ENCODE results near the gene TENM4. TPM values are rescaled to one million over a fixed set of nuclear protein-coding genes. Genes with fewer than 3 reads are reported as not detected.
A peak's percentile ranks its signal among the peaks of the same experiment; 100 is the strongest.

Gene TENM4
- total RNA-seq, 2 experiments from 2014 or later = not detected

GRCh38 chr11:79465160-79465559 lies 24.3 kb upstream of the TENM4 start:
- Mint-ChIP-seq H3K9me3 (no peaks in the 10 kb centered on the region), H3K27ac (no peak overlapping the region), H3K36me3 (no peaks in the 10 kb centered on the region), H3K4me3 (no peak overlapping the region), H3K27me3 (peaks cover 6% of the 10 kb centered on the region), H3K4me1 (no peaks in the 10 kb centered on the region)
- DNase-seq = no peak

- Mint-ChIP-seq H3K27ac (no peak overlapping the region), H3K4me3 (no peak overlapping the region), H3K9me3 (no peaks in the 10 kb centered on the region), H3K36me3 (no peaks in the 10 kb centered on the region), H3K27me3 (peaks cover 3% of the 10 kb centered on the region), H3K4me1 (no peaks in the 10 kb centered on the region)
- no peak for DNase-seq
These were observed 21.1 kb upstream of the TENM4 start for GRCh38 chr11:79461666-79462645.

GRCh38 chr11:79461144-79461543 lies 20.3 kb upstream of the TENM4 start:
- H3K9me3 Mint-ChIP-seq = no peaks in the 10 kb centered on the region
- H3K36me3 Mint-ChIP-seq = no peaks in the 10 kb centered on the region
- peaks cover 3% of the 10 kb centered on the region for H3K27me3 Mint-ChIP-seq
- no peak overlapping the region for H3K27ac Mint-ChIP-seq
- no peak overlapping the region for H3K4me3 Mint-ChIP-seq
- no peaks in the 10 kb centered on the region for H3K4me1 Mint-ChIP-seq
- DNase-seq = no peak

- no peak overlapping the region for H3K27ac Mint-ChIP-seq
- peaks cover 9% of the 10 kb centered on the region for H3K27me3 Mint-ChIP-seq
- H3K4me3 Mint-ChIP-seq = no peak overlapping the region
- no peaks in the 10 kb centered on the region for H3K4me1 Mint-ChIP-seq
- DNase-seq = no peak
- no peaks in the 10 kb centered on the region for H3K36me3 Mint-ChIP-seq
- no peaks in the 10 kb centered on the region for H3K9me3 Mint-ChIP-seq
These were observed 17.9 kb upstream of the TENM4 start for GRCh38 chr11:79458709-79459108.

GRCh38 chr11:79456501-79456900 lies 15.7 kb upstream of the TENM4 start:
- no peaks in the 10 kb centered on the region for H3K4me1 Mint-ChIP-seq
- no peaks in the 10 kb centered on the region for H3K9me3 Mint-ChIP-seq
- H3K27me3 Mint-ChIP-seq = peaks cover 19% of the 10 kb centered on the region
- no peaks in the 10 kb centered on the region for H3K36me3 Mint-ChIP-seq
- DNase-seq = no peak
- H3K4me3 Mint-ChIP-seq = no peak overlapping the region
- H3K27ac Mint-ChIP-seq = no peak overlapping the region

- H3K4me3 Mint-ChIP-seq = no peak overlapping the region
- no peaks in the 10 kb centered on the region for H3K4me1 Mint-ChIP-seq
- no peaks in the 10 kb centered on the region for H3K36me3 Mint-ChIP-seq
- DNase-seq = no peak
- H3K27me3 Mint-ChIP-seq = peaks cover 19% of the 10 kb centered on the region
- no peaks in the 10 kb centered on the region for H3K9me3 Mint-ChIP-seq
- no peak overlapping the region for H3K27ac Mint-ChIP-seq
These were observed 12.8 kb upstream of the TENM4 start for GRCh38 chr11:79453617-79454016.

GRCh38 chr11:79449040-79449439 lies 8.2 kb upstream of the TENM4 start:
- peaks cover 19% of the 10 kb centered on the region for H3K27me3 Mint-ChIP-seq
- no peak overlapping the region for H3K27ac Mint-ChIP-seq
- H3K4me1 Mint-ChIP-seq = no peaks in the 10 kb centered on the region
- no peak overlapping the region for H3K4me3 Mint-ChIP-seq
- H3K9me3 Mint-ChIP-seq = peaks cover 3% of the 10 kb centered on the region
- no peak for DNase-seq
- no peaks in the 10 kb centered on the region for H3K36me3 Mint-ChIP-seq

GRCh38 chr11:79447038-79447786 lies 6.4 kb upstream of the TENM4 start:
- Mint-ChIP-seq H3K9me3 (peaks cover 3% of the 10 kb centered on the region), H3K36me3 (no peaks in the 10 kb centered on the region), H3K4me1 (no peaks in the 10 kb centered on the region), H3K27ac (no peak overlapping the region), H3K4me3 (no peak overlapping the region), H3K27me3 (peaks cover 29% of the 10 kb centered on the region)
- no peak for DNase-seq

- no peak for DNase-seq
- peaks cover 5% of the 10 kb centered on the region for H3K36me3 Mint-ChIP-seq
- H3K9me3 Mint-ChIP-seq = peaks cover 5% of the 10 kb centered on the region
- peaks cover 6% of the 10 kb centered on the region for H3K4me1 Mint-ChIP-seq
- H3K4me3 Mint-ChIP-seq = no peak overlapping the region
- peaks cover 41% of the 10 kb centered on the region for H3K27me3 Mint-ChIP-seq
- H3K27ac Mint-ChIP-seq = no peak overlapping the region
These were observed 4.1 kb upstream of the TENM4 start for GRCh38 chr11:79444923-79445322.

- DNase-seq = no peak
- Mint-ChIP-seq H3K27me3 (peaks cover 71% of the 10 kb centered on the region), H3K4me1 (peaks cover 12% of the 10 kb centered on the region), H3K4me3 (peak overlapping the region; percentile 5), H3K27ac (no peak overlapping the region), H3K36me3 (peaks cover 5% of the 10 kb centered on the region), H3K9me3 (peaks cover 4% of the 10 kb centered on the region)
These were observed 638 bp upstream of the TENM4 start for GRCh38 chr11:79441461-79441875.

- H3K9me3 Mint-ChIP-seq = peaks cover 4% of the 10 kb centered on the region
- H3K36me3 Mint-ChIP-seq = peaks cover 5% of the 10 kb centered on the region
- no peak overlapping the region for H3K4me3 Mint-ChIP-seq
- H3K27me3 Mint-ChIP-seq = peaks cover 77% of the 10 kb centered on the region
- no peak overlapping the region for H3K27ac Mint-ChIP-seq
- H3K4me1 Mint-ChIP-seq = peaks cover 13% of the 10 kb centered on the region
- DNase-seq = peak; percentile 21
These were observed 802 bp downstream of the TENM4 start for GRCh38 chr11:79439886-79440570.

- DNase-seq = no peak
- Mint-ChIP-seq H3K4me1 (peaks cover 13% of the 10 kb centered on the region), H3K36me3 (peaks cover 5% of the 10 kb centered on the region), H3K9me3 (peaks cover 4% of the 10 kb centered on the region), H3K27ac (no peak overlapping the region), H3K4me3 (no peak overlapping the region), H3K27me3 (peaks cover 81% of the 10 kb centered on the region)
These were observed 1.4 kb downstream of the TENM4 start for GRCh38 chr11:79439410-79439885.

- Mint-ChIP-seq H3K4me3 (no peak overlapping the region), H3K27me3 (peaks cover 83% of the 10 kb centered on the region), H3K4me1 (peaks cover 13% of the 10 kb centered on the region), H3K36me3 (peaks cover 5% of the 10 kb centered on the region), H3K27ac (no peak overlapping the region), H3K9me3 (peaks cover 4% of the 10 kb centered on the region)
- no peak for DNase-seq
These were observed 2.0 kb downstream of the TENM4 start for GRCh38 chr11:79438631-79439409.

GRCh38 chr11:79437981-79438630 lies 2.7 kb downstream of the TENM4 start:
- DNase-seq = no peak
- peaks cover 5% of the 10 kb centered on the region for H3K36me3 Mint-ChIP-seq
- peak overlapping the region; percentile 14 for H3K4me3 Mint-ChIP-seq
- peaks cover 4% of the 10 kb centered on the region for H3K9me3 Mint-ChIP-seq
- no peak overlapping the region for H3K27ac Mint-ChIP-seq
- H3K4me1 Mint-ChIP-seq = peaks cover 13% of the 10 kb centered on the region
- peaks cover 80% of the 10 kb centered on the region for H3K27me3 Mint-ChIP-seq

All from activated naive CD8-positive, alpha-beta T cell treated with anti-CD3 and anti-CD28 coated beads for 36 hours (primary cell).